ENCODE results near the gene SLC2A11.

Gene SLC2A11

GRCh38 chr22:23882370-23882769 is 24.7 kb downstream of the SLC2A11 start:
- DNase-seq (ENCODE audit: low read depth): no peak
- H3K4me3 ChIP-seq (ENCODE audit: low read length): no peak overlapping the region
- no peak for TF ChIP-seq CTCF (conservative IDR thresholded peaks at IDR 0.05; ENCODE audit: low read length)

GRCh38 chr22:23883658-23884057 is 26.0 kb downstream of the SLC2A11 start:
- TF ChIP-seq CTCF (conservative IDR thresholded peaks at IDR 0.05; ENCODE audit: low read length): no peak
- H3K4me3 ChIP-seq (ENCODE audit: low read length): no peak overlapping the region

GRCh38 chr22:23884140-23884539 is 26.5 kb downstream of the SLC2A11 start:
- no peak for DNase-seq (ENCODE audit: low read depth)
- H3K4me3 ChIP-seq (ENCODE audit: low read length): no peak overlapping the region
- no peak for TF ChIP-seq CTCF (conservative IDR thresholded peaks at IDR 0.05; ENCODE audit: low read length)

More at GRCh38 chr22:23883658-23884057, 26.0 kb downstream of the SLC2A11 start:
- no peak for DNase-seq (ENCODE audit: low read depth)

- H3K4me3 ChIP-seq (ENCODE audit: low read length): no peak overlapping the region
- peak; percentile 22 for DNase-seq (ENCODE audit: low read depth)
- peak; percentile 32 for TF ChIP-seq CTCF (conservative IDR thresholded peaks at IDR 0.05; ENCODE audit: low read length)
Measured at GRCh38 chr22:23888615-23889401, 31.1 kb downstream of the SLC2A11 start.

- DNase-seq (ENCODE audit: low read depth): no peak
- TF ChIP-seq CTCF (conservative IDR thresholded peaks at IDR 0.05; ENCODE audit: low read length): no peak
- no peak overlapping the region for H3K4me3 ChIP-seq (ENCODE audit: low read length)
Measured at GRCh38 chr22:23889620-23890019, 31.9 kb downstream of the SLC2A11 start.

GRCh38 chr22:23891726-23892125 is 34.1 kb downstream of the SLC2A11 start:
- no peak for TF ChIP-seq CTCF (conservative IDR thresholded peaks at IDR 0.05; ENCODE audit: low read length)
- no peak overlapping the region for H3K4me3 ChIP-seq (ENCODE audit: low read length)
- DNase-seq (ENCODE audit: low read depth): no peak

- DNase-seq (ENCODE audit: low read depth): no peak
- TF ChIP-seq CTCF (conservative IDR thresholded peaks at IDR 0.05; ENCODE audit: low read length): no peak
- H3K4me3 ChIP-seq (ENCODE audit: low read length): no peak overlapping the region
Measured at GRCh38 chr22:23892130-23892529, 34.5 kb downstream of the SLC2A11 start.

Data from AG10803 (cell line).